HG03196 (cell line): ENCODE results near the gene CUEDC2.
A peak's percentile ranks its signal among the peaks of the same experiment; 100 is the strongest.
"Not testable (repeated sequence)": the region's sequence is repeated elsewhere in the genome, so short reads cannot be mapped to it uniquely, and the experiment has no call there.

Source experiments
- ATAC-seq: cut with Tn5 transposase; IDR thresholded peaks from one replicate; pipeline ENCODE4 v1.9.1; 2021; ENCODE audit not compliant: unreplicated experiment

CUEDC2 gene

GRCh38 chr10:102454662-102455487, 22.5 kb upstream of the CUEDC2 start:
- not testable (repeated sequence) for ATAC-seq

GRCh38 chr10:102453502-102453901, 21.1 kb upstream of the CUEDC2 start:
- ATAC-seq = no peak

- no peak for ATAC-seq
These were observed 20.4 kb upstream of the CUEDC2 start for GRCh38 chr10:102452672-102453340.

GRCh38 chr10:102451105-102451969, 19.0 kb upstream of the CUEDC2 start, which contains the start of gene C10orf95:
Gene C10orf95, minus strand, starts transcription at chr10:102451543. Its CDS starts 450 bp downstream, at chr10:102451093.
- no peak for ATAC-seq

- ATAC-seq = peak; percentile 71
These were observed 18.2 kb upstream of the CUEDC2 start for GRCh38 chr10:102450374-102451104.

GRCh38 chr10:102450124-102450373, 17.7 kb upstream of the CUEDC2 start:
- ATAC-seq = no peak

- peak; percentile 44 for ATAC-seq
These were observed 17.1 kb upstream of the CUEDC2 start for GRCh38 chr10:102449321-102450123.

GRCh38 chr10:102444851-102445250, 12.5 kb upstream of the CUEDC2 start:
- no peak for ATAC-seq

- no peak for ATAC-seq
These were observed 6.0 kb upstream of the CUEDC2 start for GRCh38 chr10:102438374-102438773.

GRCh38 chr10:102437515-102437914, 5.1 kb upstream of the CUEDC2 start:
- ATAC-seq = no peak

GRCh38 chr10:102436312-102436711, 3.9 kb upstream of the CUEDC2 start:
- ATAC-seq = no peak

- no peak for ATAC-seq
These were observed 3.3 kb upstream of the CUEDC2 start for GRCh38 chr10:102435529-102436233.

GRCh38 chr10:102435133-102435497, 2.7 kb upstream of the CUEDC2 start:
- ATAC-seq = no peak

- no peak for ATAC-seq
These were observed 2.2 kb upstream of the CUEDC2 start for GRCh38 chr10:102434394-102435132.

- ATAC-seq = no peak
These were observed 1.3 kb upstream of the CUEDC2 start for GRCh38 chr10:102433619-102434046.

GRCh38 chr10:102431452-102432124, 786 bp downstream of the CUEDC2 start:
- ATAC-seq = peak; percentile 13

GRCh38 chr10:102429468-102429867, 2.9 kb downstream of the CUEDC2 start:
- ATAC-seq = no peak

GRCh38 chr10:102426803-102427287, 5.5 kb downstream of the CUEDC2 start:
- ATAC-seq = no peak
